ENCODE results near the gene SDHC.

SDHC gene, protein sequence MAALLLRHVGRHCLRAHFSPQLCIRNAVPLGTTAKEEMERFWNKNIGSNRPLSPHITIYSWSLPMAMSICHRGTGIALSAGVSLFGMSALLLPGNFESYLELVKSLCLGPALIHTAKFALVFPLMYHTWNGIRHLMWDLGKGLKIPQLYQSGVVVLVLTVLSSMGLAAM

GRCh38 chr1:161314201-161314981 lies at the start of gene SDHC:
SDHC (plus strand) TSS chr1:161314381; CDS start chr1:161314406, 25 bp downstream.
- peak; percentile 84 for DNase-seq

GRCh38 chr1:161265305-161265704 lies 48.9 kb upstream of the SDHC start:
- no peak for DNase-seq

DNA sequence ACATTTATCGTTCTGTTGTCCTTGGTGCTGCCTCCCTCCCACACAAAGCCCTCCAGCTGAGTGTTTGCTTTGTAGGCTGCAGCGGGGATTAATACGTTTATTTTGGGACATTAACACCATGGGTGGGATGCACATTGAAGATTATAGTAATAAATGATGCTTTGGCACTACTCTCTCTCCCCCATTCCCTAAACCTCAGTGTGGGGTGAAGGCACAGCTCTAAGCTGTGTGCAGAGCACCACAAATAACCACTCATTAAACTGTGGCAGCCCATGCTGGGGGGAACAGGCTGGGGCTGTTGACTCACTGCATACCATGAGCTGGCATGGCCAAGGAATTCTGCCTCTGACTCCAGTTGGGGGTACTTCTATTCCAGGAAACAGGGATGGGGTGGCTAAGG lies 48.0 kb upstream of the SDHC start:
- DNase-seq: no peak

DNA sequence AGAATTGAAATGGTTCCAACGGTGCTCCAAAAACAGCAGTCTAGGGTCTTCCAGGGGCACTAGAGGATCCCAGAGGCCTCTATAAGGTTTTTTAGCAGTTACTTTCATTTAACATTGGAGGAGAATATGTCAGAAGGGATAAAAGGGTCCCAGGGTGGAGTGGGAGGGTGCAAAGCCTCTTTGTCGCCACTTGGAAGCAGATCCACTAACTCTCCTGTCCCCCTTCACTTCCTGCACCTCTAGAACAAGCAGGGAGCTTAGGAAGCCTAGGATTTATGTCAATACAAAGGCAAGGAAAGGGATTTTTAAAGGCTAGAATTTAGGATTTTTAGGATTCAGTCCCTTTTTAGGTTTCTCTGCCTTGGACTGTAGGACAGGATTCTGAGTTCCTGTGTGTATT lies 47.3 kb upstream of the SDHC start:
- no peak for DNase-seq

GRCh38 chr1:161267321-161267720 lies 46.9 kb upstream of the SDHC start:
- DNase-seq: no peak

DNA sequence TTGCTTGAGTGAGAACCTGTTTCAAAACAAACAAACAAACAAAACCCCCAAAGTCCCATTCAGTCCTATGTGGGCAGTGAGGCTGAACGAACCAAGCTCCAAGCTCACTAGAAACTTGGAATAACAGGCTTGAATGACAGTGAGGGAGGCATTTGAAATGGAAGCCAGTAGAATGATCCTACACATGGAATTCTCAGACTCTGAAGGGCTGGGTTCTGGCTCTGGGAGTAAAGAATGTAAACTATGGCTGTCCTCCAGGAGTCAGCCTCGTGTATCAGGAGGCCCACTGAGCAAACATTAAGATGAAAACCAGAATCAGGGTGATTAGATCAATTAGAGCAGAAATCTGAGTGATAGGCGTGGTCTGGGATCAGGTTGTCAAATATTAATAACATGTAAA lies 40.8 kb upstream of the SDHC start:
- no peak for DNase-seq

DNA sequence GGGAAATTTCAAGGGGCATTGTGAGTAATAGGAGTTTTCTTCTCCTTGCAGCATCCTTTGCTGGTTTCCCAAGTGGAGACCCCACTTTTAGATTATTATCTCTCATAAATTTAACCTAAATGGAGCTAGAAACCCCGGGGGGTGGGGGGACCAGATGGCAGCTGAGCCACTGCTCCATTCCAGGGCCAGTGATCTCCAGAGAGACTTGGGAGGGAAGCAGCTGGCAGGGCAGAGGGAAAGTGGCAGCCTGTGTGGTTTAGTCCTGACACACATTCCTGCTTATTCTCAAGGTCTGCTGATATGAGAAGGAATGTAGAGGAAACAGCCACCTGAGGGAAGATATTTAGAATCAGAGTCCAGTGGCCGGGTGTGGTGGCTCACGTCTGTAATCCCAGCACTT lies 39.3 kb upstream of the SDHC start:
- no peak for DNase-seq

DNA sequence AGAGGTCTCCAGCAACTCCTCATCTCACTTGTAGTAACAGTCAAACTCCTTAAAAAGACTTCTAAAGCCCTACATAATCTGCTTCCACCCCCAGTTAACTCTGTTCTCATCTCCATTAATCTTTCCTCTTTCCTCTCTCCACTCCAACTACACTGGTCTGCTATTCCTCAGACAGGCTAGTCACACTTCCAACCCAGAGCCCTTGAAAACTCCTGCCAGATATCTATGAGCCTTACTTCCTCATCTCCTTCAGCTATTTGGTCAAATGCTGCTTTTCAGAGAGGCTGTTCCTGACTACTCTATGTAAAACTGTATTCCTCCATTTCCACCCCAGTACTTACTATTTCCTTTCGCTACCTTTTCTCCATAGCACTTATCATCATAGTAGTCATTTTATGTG lies 31.2 kb upstream of the SDHC start:
- DNase-seq: no peak

- DNase-seq: no peak
Observed at GRCh38 chr1:161285113-161285512, 29.1 kb upstream of the SDHC start.

DNA sequence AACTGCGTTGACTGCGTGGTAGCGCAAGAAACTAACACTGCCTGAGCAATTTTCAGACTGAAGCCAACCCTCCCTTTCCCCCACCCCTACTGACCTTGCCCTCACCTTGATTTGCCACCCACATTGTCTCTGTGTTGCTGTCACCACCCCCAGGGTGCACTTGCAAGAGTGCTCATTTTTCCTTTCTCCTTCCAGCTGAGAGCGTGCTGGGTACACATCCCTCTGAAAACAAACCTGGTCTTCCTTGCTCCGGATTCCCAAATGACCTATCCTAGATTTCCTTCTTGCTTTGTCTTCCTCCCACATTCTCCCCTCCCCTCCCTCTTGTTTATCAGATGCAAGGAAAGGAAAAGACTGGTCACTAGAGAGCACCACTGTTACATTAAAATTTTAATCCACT lies 28.7 kb upstream of the SDHC start:
- DNase-seq: no peak

- no peak for DNase-seq
Observed at GRCh38 chr1:161287482-161288054, 26.6 kb upstream of the SDHC start.

- no peak for DNase-seq
Observed at GRCh38 chr1:161290779-161291178, 23.4 kb upstream of the SDHC start.

GRCh38 chr1:161297415-161297814 lies 16.8 kb upstream of the SDHC start:
- DNase-seq: no peak

- no peak for DNase-seq
Observed at GRCh38 chr1:161298116-161298515, 16.1 kb upstream of the SDHC start.

DNA sequence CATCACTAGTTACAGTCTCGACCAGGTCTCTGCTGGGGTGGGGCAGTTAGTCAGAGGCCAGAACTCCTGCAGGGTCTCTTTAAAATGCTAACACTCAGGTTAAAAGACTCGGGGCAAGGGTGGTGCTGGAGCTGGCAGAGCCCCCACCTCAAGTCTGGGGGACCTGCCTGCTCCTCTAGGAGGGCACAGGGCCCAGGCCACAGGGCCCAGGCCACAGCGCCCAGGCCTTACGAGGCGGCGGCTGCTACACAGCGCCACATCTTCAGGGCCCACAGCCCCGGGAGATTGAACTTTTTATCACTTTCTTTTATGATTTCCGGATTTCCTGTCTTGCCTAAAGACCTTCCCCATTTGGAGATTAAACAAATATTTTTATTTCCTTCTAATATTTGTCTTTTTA lies 14.8 kb upstream of the SDHC start:
- no peak for DNase-seq

DNA sequence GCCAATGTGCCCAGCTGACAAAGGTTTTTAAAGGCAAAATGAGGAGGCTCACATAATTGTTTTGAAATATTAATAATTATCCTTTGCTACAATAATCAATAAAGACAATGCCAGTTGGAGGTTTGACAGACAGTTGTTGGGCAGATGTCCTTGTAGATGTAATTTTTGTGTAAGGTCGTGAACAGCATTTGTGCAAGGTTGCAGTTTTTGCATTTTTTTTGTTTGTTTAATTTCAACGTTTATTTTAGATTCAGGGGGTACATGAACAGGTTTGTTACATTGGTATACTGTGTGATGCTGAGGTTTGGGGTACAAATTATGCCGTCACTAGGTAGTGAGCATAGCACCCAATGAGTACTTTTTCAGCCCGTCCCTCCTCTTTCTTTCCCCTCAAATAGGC lies 13.7 kb upstream of the SDHC start:
- DNase-seq: no peak

- DNase-seq: no peak
Observed at GRCh38 chr1:161304927-161305866, 9.0 kb upstream of the SDHC start.

DNA sequence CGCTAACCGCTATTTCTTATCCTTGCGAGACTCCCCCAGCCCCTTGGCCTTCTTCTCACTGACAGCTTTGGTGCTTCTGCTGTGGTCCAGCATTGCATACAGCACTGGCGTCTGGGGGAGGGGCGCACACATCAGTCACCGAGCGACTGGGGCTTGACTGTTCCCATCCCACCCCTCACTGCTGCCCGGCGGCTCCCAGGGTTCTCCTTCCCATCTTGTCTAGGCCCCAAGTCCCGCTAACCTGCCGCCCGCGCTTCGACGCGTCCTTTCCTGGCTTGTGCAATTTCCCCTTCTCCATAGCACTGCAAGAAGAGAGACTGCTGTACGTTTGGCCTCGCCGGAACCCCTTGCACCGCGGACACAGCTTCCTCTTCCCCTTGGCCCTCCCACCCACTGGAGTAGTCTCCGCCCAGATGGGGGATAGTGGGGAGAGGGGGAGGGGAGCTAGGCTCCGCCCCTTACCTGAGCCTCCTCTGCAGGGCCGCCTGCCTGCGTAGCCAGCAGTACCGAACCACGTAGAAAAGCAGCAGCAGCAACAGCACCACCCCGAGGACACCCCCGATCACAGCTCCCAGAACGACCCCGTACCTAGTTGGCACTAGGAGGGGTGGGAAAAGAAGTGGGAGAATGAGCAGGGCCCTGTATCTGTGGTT lies 8.2 kb upstream of the SDHC start:
- peak; percentile 75 for DNase-seq

DNA sequence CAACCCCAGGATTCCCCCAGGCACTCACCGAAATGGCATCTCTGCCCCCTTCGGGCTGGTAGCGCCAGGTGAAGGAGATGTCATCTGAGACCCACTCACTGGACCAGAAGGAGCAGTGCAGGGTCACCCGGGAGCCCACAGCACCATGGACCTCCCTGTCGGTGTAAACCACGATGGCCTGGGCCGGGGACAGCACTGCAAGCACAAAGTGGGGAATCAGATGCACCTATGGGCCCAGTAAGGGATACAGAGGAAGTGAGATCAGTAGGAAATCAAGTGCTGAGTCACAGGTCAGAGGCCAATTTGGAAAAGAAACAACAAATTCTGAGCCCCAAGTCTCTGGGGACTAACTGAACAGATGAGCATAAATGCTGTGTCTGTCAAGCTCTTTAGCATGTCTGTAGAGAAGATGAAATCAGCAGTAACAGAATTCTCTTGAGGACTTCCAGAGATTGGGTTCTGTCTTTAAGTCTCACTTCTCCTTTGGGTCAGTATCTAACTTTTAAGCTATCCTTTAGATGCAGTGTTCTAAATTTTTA lies 6.9 kb upstream of the SDHC start:
- no peak for DNase-seq

DNA sequence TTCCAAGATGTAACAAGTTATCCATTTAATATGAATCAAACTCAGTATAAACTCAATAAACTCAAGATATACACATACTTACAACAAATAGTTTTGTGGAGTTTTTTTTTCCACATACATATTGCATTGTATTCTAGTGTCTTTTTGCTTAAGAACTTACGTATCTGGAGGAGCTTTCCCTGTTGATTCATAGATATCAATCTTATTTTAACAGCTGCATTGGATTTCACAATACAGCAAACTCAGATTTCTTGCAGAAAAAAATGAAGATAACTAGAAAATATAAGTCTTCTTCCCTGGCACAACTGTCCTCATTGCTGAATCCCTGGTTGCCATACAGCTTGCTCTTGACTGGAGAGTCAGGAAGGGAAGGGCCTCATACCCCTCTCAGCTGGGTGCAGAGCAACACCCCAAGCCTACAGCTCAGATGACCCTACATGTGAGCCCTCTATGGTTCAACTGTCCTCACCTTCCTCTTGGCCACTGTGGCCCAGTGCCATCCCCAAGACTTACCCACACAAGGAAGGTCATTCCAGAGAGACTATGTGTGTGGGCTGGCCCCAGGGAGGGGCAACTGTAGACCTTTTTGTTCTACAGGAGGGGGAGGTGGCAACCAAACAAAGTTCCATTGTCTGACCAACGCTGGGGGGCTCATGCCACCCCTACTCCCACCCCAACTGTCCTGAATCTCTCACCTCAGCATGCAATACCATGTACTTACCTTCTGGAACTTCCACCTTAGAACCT lies 6.1 kb upstream of the SDHC start:
- no peak for DNase-seq

GRCh38 chr1:161309868-161310267 lies 4.3 kb upstream of the SDHC start, which contains the start of gene MPZ:
MPZ (minus strand) TSS chr1:161309968; CDS start chr1:161309905, 63 bp downstream.
- DNase-seq: no peak

Data from activated T-cell treated with anti-CD3 and anti-CD28 coated beads for 4 hours (primary cell).